Neural crest cell (in vitro differentiated cells): ENCODE data around the gene CALML3. TPM values are rescaled to one million over a fixed set of nuclear protein-coding genes. Genes with fewer than 3 reads are reported as not detected.

Source experiments
- DNase-seq: peaks from one replicate; pipeline ENCODE4 v3.0.0; 2021; ENCODE audit warnings: low read depth, mixed read lengths, low spot score
- H3K27ac Mint-ChIP-seq: one replicate; pipeline ENCODE4 v1.8.0; 2021; ENCODE audit warnings: mild to moderate bottlenecking, mixed read lengths; ENCODE audit not compliant: unreplicated experiment
- H3K27me3 Mint-ChIP-seq: 2 replicates; pipeline ENCODE4 v1.8.0; 2021; ENCODE audit warnings: low read depth, mild to moderate bottlenecking, mixed read lengths
- H3K36me3 Mint-ChIP-seq: 2 replicates; pipeline ENCODE4 v1.8.0; 2021; ENCODE audit warnings: low read depth, mild to moderate bottlenecking, mixed read lengths
- H3K4me1 Mint-ChIP-seq: 2 replicates; pipeline ENCODE4 v1.8.0; 2021; ENCODE audit warnings: mixed read lengths
- H3K4me3 Mint-ChIP-seq: one replicate; pipeline ENCODE4 v1.8.0; 2021; ENCODE audit warnings: mild to moderate bottlenecking, mixed read lengths
- H3K9me3 Mint-ChIP-seq: 2 replicates; pipeline ENCODE4 v1.8.0; 2021; ENCODE audit warnings: mixed read lengths
- CTCF ChIP-seq: fragments of 200-600 bp; sonication (generic); conservative IDR thresholded peaks from 2 replicates; pipeline ENCODE4 v1.5.0; 2021; ENCODE audit warnings: antibody characterized with exemption, mild to moderate bottlenecking
- total RNA-seq: library from RNA; stranded (reverse); gene quantifications from 2 replicates; pipeline ENCODE4 v1.2.1, GENCODE V29; 2021

Gene CALML3
- total RNA-seq, 1 donor from 2014 or later: not detected

- DNase-seq: no peak
- no peak for TF ChIP-seq CTCF
- Mint-ChIP-seq H3K27me3 (no peaks in the 10 kb centered on the region), H3K4me3 (no peak overlapping the region), H3K27ac (no peak overlapping the region), H3K36me3 (no peaks in the 10 kb centered on the region), H3K4me1 (peaks cover 13% of the 10 kb centered on the region), H3K9me3 (peaks cover 3% of the 10 kb centered on the region)
Observed at GRCh38 chr10:5534880-5535856, 10.4 kb downstream of the CALML3 start.

- no peak overlapping the region for H3K4me3 Mint-ChIP-seq
- no peaks in the 10 kb centered on the region for H3K27me3 Mint-ChIP-seq
- peaks cover 13% of the 10 kb centered on the region for H3K4me1 Mint-ChIP-seq
- no peak for TF ChIP-seq CTCF
- no peaks in the 10 kb centered on the region for H3K9me3 Mint-ChIP-seq
- DNase-seq: no peak
- H3K36me3 Mint-ChIP-seq: no peaks in the 10 kb centered on the region
- H3K27ac Mint-ChIP-seq: no peak overlapping the region
Observed at GRCh38 chr10:5536486-5537081, 11.8 kb downstream of the CALML3 start.

GRCh38 chr10:5537684-5538083, 12.9 kb downstream of the CALML3 start:
- no peaks in the 10 kb centered on the region for H3K9me3 Mint-ChIP-seq
- TF ChIP-seq CTCF: no peak
- no peaks in the 10 kb centered on the region for H3K27me3 Mint-ChIP-seq
- no peak overlapping the region for H3K4me3 Mint-ChIP-seq
- no peak for DNase-seq
- H3K36me3 Mint-ChIP-seq: peaks cover 2% of the 10 kb centered on the region
- H3K4me1 Mint-ChIP-seq: peaks cover 13% of the 10 kb centered on the region
- no peak overlapping the region for H3K27ac Mint-ChIP-seq

- Mint-ChIP-seq H3K9me3 (peaks cover 4% of the 10 kb centered on the region), H3K27me3 (no peaks in the 10 kb centered on the region), H3K4me1 (peaks cover 13% of the 10 kb centered on the region), H3K27ac (no peak overlapping the region), H3K4me3 (no peak overlapping the region), H3K36me3 (peaks cover 2% of the 10 kb centered on the region)
- no peak for DNase-seq
- no peak for TF ChIP-seq CTCF
Observed at GRCh38 chr10:5538446-5538845, 13.7 kb downstream of the CALML3 start.

GRCh38 chr10:5538892-5539651, 14.3 kb downstream of the CALML3 start:
- no peak for DNase-seq
- H3K9me3 Mint-ChIP-seq: peaks cover 7% of the 10 kb centered on the region
- H3K27ac Mint-ChIP-seq: peak overlapping the region; percentile 10
- peaks cover 5% of the 10 kb centered on the region for H3K36me3 Mint-ChIP-seq
- no peaks in the 10 kb centered on the region for H3K27me3 Mint-ChIP-seq
- peaks cover 13% of the 10 kb centered on the region for H3K4me1 Mint-ChIP-seq
- H3K4me3 Mint-ChIP-seq: no peak overlapping the region
- TF ChIP-seq CTCF: no peak
